Prostate gland (tissue), 2 donors: ENCODE measurements around the gene ALDH1L1. TPM values are rescaled to one million over a fixed set of nuclear protein-coding genes. Genes with fewer than 3 reads are reported as not detected.
A peak's percentile ranks its signal among the peaks of the same experiment; 100 is the strongest.

ENCODE experiments used
- DNase-seq: peaks from one replicate; pipeline ENCODE4 v3.0.0-alpha.2; 2019; ENCODE audit warnings: low spot score
- H3K27ac ChIP-seq, 2 donors: fragments of 200-600 bp; sonication (generic); 2 replicates each; pipeline ENCODE4 v1.5.1; 2017 to 2019
- H3K27me3 ChIP-seq: fragments of 200-600 bp; sonication (generic); replicated peaks from 2 replicates; pipeline ENCODE4 v1.5.1; 2019; ENCODE audit not compliant: insufficient read depth
- H3K36me3 ChIP-seq, 2 donors: fragments of 200-600 bp; sonication (generic); 1 replicate in 1 of 2; 2 replicates in 1 of 2; pipeline versions ENCODE4 v1.5.1 to v1.8.1; 2017 to 2019
- H3K4me1 ChIP-seq: fragments of 200-600 bp; sonication (generic); replicated peaks from 2 replicates; pipeline ENCODE4 v1.5.1; 2019
- H3K4me3 ChIP-seq, 2 donors: fragments of 200-600 bp; sonication (generic); 2 replicates each; pipeline ENCODE4 v1.5.1; 2017 to 2019
- H3K9me3 ChIP-seq: fragments of 200-600 bp; sonication (generic); 2 replicates; pipeline ENCODE4 v1.5.1; 2017
- CTCF ChIP-seq, 4 experiments: fragments of 200-600 bp in 2 of 4; fragments of 450-650 bp in 2 of 4; sonication (generic) in 2 of 4; IDR thresholded peaks; 1 replicate in 3 of 4; 2 replicates in 1 of 4; pipeline ENCODE4 v1.5.1; 2016 to 2019; ENCODE audit warnings: antibody characterized with exemption in 4 of 4, mild to moderate bottlenecking in 2 of 4, moderate library complexity in 2 of 4
- POLR2A ChIP-seq: fragments of 450-650 bp; IDR thresholded peaks from one replicate; pipeline ENCODE4 v1.6.1; 2016; ENCODE audit warnings: antibody characterized with exemption, mild to moderate bottlenecking
- POLR2AphosphoS5 ChIP-seq: sonication (generic); formaldehyde crosslinking; IDR thresholded peaks from one replicate; pipeline ENCODE4 v1.6.1; 2017; ENCODE audit warnings: antibody characterized with exemption
- WGBS: methylation state at CpG from one replicate; pipeline ENCODE4 v1.1.5; 2018; 5-methylcytosine and 5-hydroxymethylcytosine counted together
- intact Hi-C: fragments of 100-400 bp; cut with DNase I; formaldehyde crosslinking; loops from one replicate; pipeline ENCODE4 v1.14.2; 2022
- total RNA-seq, 2 donors: library from RNA; depleted of rRNA; stranded (reverse); fragments of >200 nt; gene quantifications; one replicate each; pipeline ENCODE4 v1.1.0, GENCODE V29; 2016

ALDH1L1 gene
- total RNA-seq, 2 donors from 2014 or later, result 19.6 to 57.3 TPM

- intact Hi-C loops, result no loop called here
- no peaks in the 10 kb centered on the region for H3K4me1 ChIP-seq
- no peak for DNase-seq
- no peaks in the 10 kb centered on the region for H3K27me3 ChIP-seq
- no peaks in the 10 kb centered on the region for H3K36me3 ChIP-seq
- TF ChIP-seq POLR2AphosphoS5, result no peak
- no peak for TF ChIP-seq POLR2A
- no peak for TF ChIP-seq CTCF (IDR thresholded peaks at IDR 0.05)
- no peak overlapping the region for H3K27ac ChIP-seq
- WGBS, result 94% methylated on average over 26 of the region's 26 CpGs
- H3K9me3 ChIP-seq, result no peaks in the 10 kb centered on the region
- no peak overlapping the region for H3K4me3 ChIP-seq
Measured at GRCh38 chr3:126157083-126157768, 23.2 kb downstream of the ALDH1L1 start.

GRCh38 chr3:126156468-126156867, 23.9 kb downstream of the ALDH1L1 start:
- intact Hi-C loops, result no loop called here
- H3K36me3 ChIP-seq, result no peaks in the 10 kb centered on the region
- no peak for TF ChIP-seq POLR2A
- TF ChIP-seq POLR2AphosphoS5, result no peak
- no peak for TF ChIP-seq CTCF (IDR thresholded peaks at IDR 0.05)
- H3K27me3 ChIP-seq, result no peaks in the 10 kb centered on the region
- peak; percentile 3 for DNase-seq
- 62% methylated on average over 8 of the region's 8 CpGs for WGBS
- no peak overlapping the region for H3K27ac ChIP-seq
- H3K4me1 ChIP-seq, result no peaks in the 10 kb centered on the region
- H3K4me3 ChIP-seq, result no peak overlapping the region
- no peaks in the 10 kb centered on the region for H3K9me3 ChIP-seq

GRCh38 chr3:126155819-126156218, 24.6 kb downstream of the ALDH1L1 start:
- intact Hi-C loops, result no loop called here
- no peaks in the 10 kb centered on the region for H3K4me1 ChIP-seq
- H3K4me3 ChIP-seq, result no peak overlapping the region
- H3K27me3 ChIP-seq, result no peaks in the 10 kb centered on the region
- DNase-seq, result no peak
- TF ChIP-seq POLR2A (no peak), CTCF (IDR thresholded peaks at IDR 0.05) (no peak), POLR2AphosphoS5 (no peak)
- no peak overlapping the region for H3K27ac ChIP-seq
- 71% methylated on average over 6 of the region's 6 CpGs for WGBS
- no peaks in the 10 kb centered on the region for H3K9me3 ChIP-seq
- no peaks in the 10 kb centered on the region for H3K36me3 ChIP-seq

GRCh38 chr3:126155280-126155640, 25.1 kb downstream of the ALDH1L1 start:
- Histone ChIP-seq H3K27ac (no peak overlapping the region), H3K4me3 (no peak overlapping the region), H3K27me3 (no peaks in the 10 kb centered on the region), H3K4me1 (no peaks in the 10 kb centered on the region), H3K36me3 (no peaks in the 10 kb centered on the region), H3K9me3 (no peaks in the 10 kb centered on the region)
- intact Hi-C loops, result no loop called here
- WGBS, result 95% methylated on average over 2 of the region's 2 CpGs
- no peak for DNase-seq
- no peak for TF ChIP-seq POLR2A
- TF ChIP-seq POLR2AphosphoS5, result no peak
- no peak for TF ChIP-seq CTCF (IDR thresholded peaks at IDR 0.05)
